DMS 273 (cell line): Measurements from ENCODE around the gene PDZD4.

Experiments used
- DNase-seq: peaks from one replicate; lab custom pipeline; 2025; ENCODE audit not compliant: unreplicated experiment; lab: John Stamatoyannopoulos, UW

The PDZD4 gene

GRCh38 chrX:153814591-153815315, 15.6 kb downstream of the PDZD4 start:
- no peak for DNase-seq

- DNase-seq: no peak
Observed at GRCh38 chrX:153813161-153813560, 17.2 kb downstream of the PDZD4 start.

- DNase-seq: no peak
Observed at GRCh38 chrX:153812220-153812619, 18.1 kb downstream of the PDZD4 start.

GRCh38 chrX:153807976-153808375, 22.4 kb downstream of the PDZD4 start:
- DNase-seq: no peak

GRCh38 chrX:153806999-153807575, 23.3 kb downstream of the PDZD4 start:
- no peak for DNase-seq

GRCh38 chrX:153805436-153805835, 24.9 kb downstream of the PDZD4 start:
- DNase-seq: no peak

- DNase-seq: no peak
Observed at GRCh38 chrX:153804621-153805020, 25.7 kb downstream of the PDZD4 start.

- no peak for DNase-seq
Observed at GRCh38 chrX:153804100-153804595, 26.2 kb downstream of the PDZD4 start.

- no peak for DNase-seq
Observed at GRCh38 chrX:153803211-153804099, 26.9 kb downstream of the PDZD4 start.

GRCh38 chrX:153802513-153803045, 27.8 kb downstream of the PDZD4 start:
- no peak for DNase-seq

GRCh38 chrX:153801669-153802068, 28.7 kb downstream of the PDZD4 start:
- DNase-seq: no peak

GRCh38 chrX:153800746-153801145, 29.6 kb downstream of the PDZD4 start:
- DNase-seq: peak; percentile 86

- DNase-seq: peak; percentile 70
Observed at GRCh38 chrX:153800177-153800722, 30.1 kb downstream of the PDZD4 start.

- peak; percentile 46 for DNase-seq
Observed at GRCh38 chrX:153799326-153799725, 31.0 kb downstream of the PDZD4 start.

GRCh38 chrX:153797415-153798015, 32.8 kb downstream of the PDZD4 start:
- no peak for DNase-seq

- DNase-seq: peak; percentile 63
Observed at GRCh38 chrX:153794897-153795816, 35.2 kb downstream of the PDZD4 start.

- DNase-seq: peak; percentile 98
Observed at GRCh38 chrX:153794018-153794896, 36.1 kb downstream of the PDZD4 start, which contains the start of the genes IDH3G and SSR4. Gene IDH3G, minus strand, starts transcription at chrX:153794375. Its CDS starts 49 bp downstream, at chrX:153794326. Gene SSR4, plus strand, starts transcription at chrX:153794668. Its CDS starts 20 bp downstream, at chrX:153794688.

GRCh38 chrX:153793291-153793690, 37.1 kb downstream of the PDZD4 start:
- DNase-seq: no peak
